Measurements from ENCODE around the gene SMC3.

The SMC3 gene

GRCh38 chr10:110533149-110533548, 34.3 kb upstream of the SMC3 start:
- no peak for DNase-seq (ENCODE audit: low spot score)
- in situ Hi-C loops (cut with MboI; ENCODE audit: low pct_unique_long_range_greater_than_20kb, low sequenced_read_pairs, unreplicated experiment), result loop anchor here (10.0 kb wide), 1 partner anchor 208 kb away; no protein-coding TSS in a partner anchor
- TF ChIP-seq, protein P1, sequence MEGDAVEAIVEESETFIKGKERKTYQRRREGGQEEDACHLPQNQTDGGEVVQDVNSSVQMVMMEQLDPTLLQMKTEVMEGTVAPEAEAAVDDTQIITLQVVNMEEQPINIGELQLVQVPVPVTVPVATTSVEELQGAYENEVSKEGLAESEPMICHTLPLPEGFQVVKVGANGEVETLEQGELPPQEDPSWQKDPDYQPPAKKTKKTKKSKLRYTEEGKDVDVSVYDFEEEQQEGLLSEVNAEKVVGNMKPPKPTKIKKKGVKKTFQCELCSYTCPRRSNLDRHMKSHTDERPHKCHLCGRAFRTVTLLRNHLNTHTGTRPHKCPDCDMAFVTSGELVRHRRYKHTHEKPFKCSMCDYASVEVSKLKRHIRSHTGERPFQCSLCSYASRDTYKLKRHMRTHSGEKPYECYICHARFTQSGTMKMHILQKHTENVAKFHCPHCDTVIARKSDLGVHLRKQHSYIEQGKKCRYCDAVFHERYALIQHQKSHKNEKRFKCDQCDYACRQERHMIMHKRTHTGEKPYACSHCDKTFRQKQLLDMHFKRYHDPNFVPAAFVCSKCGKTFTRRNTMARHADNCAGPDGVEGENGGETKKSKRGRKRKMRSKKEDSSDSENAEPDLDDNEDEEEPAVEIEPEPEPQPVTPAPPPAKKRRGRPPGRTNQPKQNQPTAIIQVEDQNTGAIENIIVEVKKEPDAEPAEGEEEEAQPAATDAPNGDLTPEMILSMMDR (IDR thresholded peaks at IDR 0.05; ENCODE audit: extremely low read depth, insufficient read depth, missing control alignments), result no peak

- no peak for DNase-seq (ENCODE audit: low spot score)
- in situ Hi-C loops (cut with MboI; ENCODE audit: low pct_unique_long_range_greater_than_20kb, low sequenced_read_pairs, unreplicated experiment), result loop anchor here (10.0 kb wide), 1 partner anchor 210 kb away; no protein-coding TSS in a partner anchor
- TF ChIP-seq, protein P1 (IDR thresholded peaks at IDR 0.05; ENCODE audit: extremely low read depth, insufficient read depth, missing control alignments), result no peak
These were observed 32.9 kb upstream of the SMC3 start for GRCh38 chr10:110534571-110534970.

- in situ Hi-C loops (cut with MboI; ENCODE audit: low pct_unique_long_range_greater_than_20kb, low sequenced_read_pairs, unreplicated experiment), result loop anchor here (10.0 kb wide), 1 partner anchor 211 kb away; no protein-coding TSS in a partner anchor
- TF ChIP-seq, protein P1 (IDR thresholded peaks at IDR 0.05; ENCODE audit: extremely low read depth, insufficient read depth, missing control alignments), result peak; percentile 46
- DNase-seq (ENCODE audit: low spot score), result peak; percentile 61
These were observed 31.3 kb upstream of the SMC3 start for GRCh38 chr10:110535958-110536891.

DNA sequence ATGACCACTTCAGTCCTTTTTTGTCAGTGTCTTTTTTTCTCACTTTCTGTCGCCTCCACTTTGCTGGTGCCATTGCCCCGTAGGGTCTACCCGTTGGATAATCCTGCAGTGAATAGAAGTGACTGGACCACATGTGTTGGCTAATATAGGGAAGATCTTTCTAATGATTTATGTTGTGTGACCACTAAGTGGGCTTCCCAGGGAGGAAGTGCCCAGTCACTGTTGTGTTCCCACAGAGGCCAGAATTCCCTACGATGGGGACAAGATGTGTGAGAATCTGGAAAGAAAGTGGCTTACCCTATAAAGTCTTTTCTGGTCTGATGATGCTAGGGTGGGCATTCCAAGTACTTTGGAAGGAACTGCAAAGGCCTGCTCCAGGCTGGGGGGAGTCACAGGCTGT, 28.4 kb upstream of the SMC3 start:
- no peak for DNase-seq (ENCODE audit: low spot score)
- TF ChIP-seq, protein P1 (IDR thresholded peaks at IDR 0.05; ENCODE audit: extremely low read depth, insufficient read depth, missing control alignments), result no peak
- in situ Hi-C loops (cut with MboI; ENCODE audit: low pct_unique_long_range_greater_than_20kb, low sequenced_read_pairs, unreplicated experiment), result loop anchor here (10.0 kb wide), 1 partner anchor 214 kb away; no protein-coding TSS in a partner anchor

GRCh38 chr10:110540031-110540430, 27.5 kb upstream of the SMC3 start:
- in situ Hi-C loops (cut with MboI; ENCODE audit: low pct_unique_long_range_greater_than_20kb, low sequenced_read_pairs, unreplicated experiment), result loop anchor here (10.0 kb wide), 1 partner anchor 185 kb away; no protein-coding TSS in a partner anchor
- TF ChIP-seq, protein P1 (IDR thresholded peaks at IDR 0.05; ENCODE audit: extremely low read depth, insufficient read depth, missing control alignments), result no peak
- DNase-seq (ENCODE audit: low spot score), result no peak

DNA sequence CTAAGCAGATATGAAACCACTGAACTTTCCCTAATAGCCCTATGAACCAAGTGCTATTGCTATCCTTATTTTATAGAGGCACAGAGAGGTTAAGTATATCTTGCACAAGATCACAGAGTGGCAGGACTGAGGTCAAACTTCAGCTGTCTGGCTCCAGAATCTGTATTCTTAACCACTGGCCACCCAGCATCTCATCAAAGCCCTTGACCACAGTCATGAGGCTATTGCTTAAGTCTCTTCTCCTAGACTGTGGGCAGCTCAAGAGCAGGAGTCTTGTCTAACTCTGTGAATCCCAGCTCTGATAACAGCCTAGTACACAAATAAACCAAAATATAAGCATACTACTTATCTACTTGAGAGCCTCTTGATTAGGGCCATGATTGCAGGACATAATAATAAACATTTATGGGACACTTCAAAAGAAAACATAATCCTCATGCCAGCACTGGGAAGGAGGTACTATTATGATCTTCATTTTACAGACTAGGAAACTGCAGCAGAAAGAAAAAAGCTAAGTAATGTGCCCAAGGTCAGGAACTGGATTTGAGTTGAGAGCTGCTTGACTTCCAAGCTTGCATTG, 22.4 kb upstream of the SMC3 start:
- in situ Hi-C loops (cut with MboI; ENCODE audit: low pct_unique_long_range_greater_than_20kb, low sequenced_read_pairs, unreplicated experiment), result loop anchor here (10.0 kb wide), 1 partner anchor 190 kb away; no protein-coding TSS in a partner anchor
- no peak for DNase-seq (ENCODE audit: low spot score)
- TF ChIP-seq, protein P1 (IDR thresholded peaks at IDR 0.05; ENCODE audit: extremely low read depth, insufficient read depth, missing control alignments), result no peak
